ENCODE measurements around the gene PPM1H.

The PPM1H gene

GRCh38 chr12:62866451-62867082, 68.4 kb downstream of the PPM1H start:
- no peak for DNase-seq

GRCh38 chr12:62865937-62866336, 69.0 kb downstream of the PPM1H start:
- DNase-seq, result no peak

- DNase-seq, result no peak
These were observed 69.9 kb downstream of the PPM1H start for GRCh38 chr12:62865065-62865464.

- DNase-seq, result no peak
These were observed 72.6 kb downstream of the PPM1H start for GRCh38 chr12:62862259-62862881.

GRCh38 chr12:62861586-62861985, 73.4 kb downstream of the PPM1H start:
- no peak for DNase-seq

GRCh38 chr12:62860501-62861411, 74.2 kb downstream of the PPM1H start:
- DNase-seq, result no peak

GRCh38 chr12:62860020-62860419, 74.9 kb downstream of the PPM1H start:
- DNase-seq, result no peak

- DNase-seq, result no peak
These were observed 75.6 kb downstream of the PPM1H start for GRCh38 chr12:62859321-62859737.

- DNase-seq, result no peak
These were observed 78.5 kb downstream of the PPM1H start for GRCh38 chr12:62856454-62856853.

GRCh38 chr12:62854024-62854423, 80.9 kb downstream of the PPM1H start:
- DNase-seq, result no peak

GRCh38 chr12:62849398-62849797, 85.6 kb downstream of the PPM1H start:
- no peak for DNase-seq

GRCh38 chr12:62848418-62848817, 86.5 kb downstream of the PPM1H start:
- DNase-seq, result no peak

GRCh38 chr12:62847709-62848108, 87.2 kb downstream of the PPM1H start:
- DNase-seq, result no peak

- DNase-seq, result no peak
These were observed 88.5 kb downstream of the PPM1H start for GRCh38 chr12:62846491-62846890.

GRCh38 chr12:62844915-62845314, 90.0 kb downstream of the PPM1H start:
- DNase-seq, result no peak

- DNase-seq, result no peak
These were observed 91.2 kb downstream of the PPM1H start for GRCh38 chr12:62843716-62844115.

GRCh38 chr12:62841846-62842245, 93.1 kb downstream of the PPM1H start:
- DNase-seq, result no peak

GRCh38 chr12:62840806-62841205, 94.1 kb downstream of the PPM1H start:
- no peak for DNase-seq

- no peak for DNase-seq
These were observed 94.9 kb downstream of the PPM1H start for GRCh38 chr12:62839869-62840660.

- DNase-seq, result no peak
These were observed 99.9 kb downstream of the PPM1H start for GRCh38 chr12:62834971-62835547.

- no peak for DNase-seq
These were observed 100.5 kb downstream of the PPM1H start for GRCh38 chr12:62834406-62834805.

GRCh38 chr12:62833634-62834033, 101.3 kb downstream of the PPM1H start:
- no peak for DNase-seq

GRCh38 chr12:62832558-62832957, 102.4 kb downstream of the PPM1H start:
- DNase-seq, result no peak

Data from NCI-H1436 treated with DMSO at 0.1 percent for 48 hours (cell line).